ENCODE results near the gene SLC46A3.

- TF ChIP-seq EZH2 (IDR thresholded peaks at IDR 0.05; ENCODE audit: low read length, missing control alignments) (no peak), CTCF (conservative IDR thresholded peaks at IDR 0.05 in 1 of 2, IDR thresholded peaks at IDR 0.05 in 1 of 2; ENCODE audit: low read depth in 1 of 2, low read length in 2 of 2) (no peak)
Observed at GRCh38 chr13:28704282-28704681, 14.5 kb downstream of the SLC46A3 start.

All from fibroblast of lung (primary cell).